ENCODE measurements around the gene ME1.

The ME1 gene

DNA sequence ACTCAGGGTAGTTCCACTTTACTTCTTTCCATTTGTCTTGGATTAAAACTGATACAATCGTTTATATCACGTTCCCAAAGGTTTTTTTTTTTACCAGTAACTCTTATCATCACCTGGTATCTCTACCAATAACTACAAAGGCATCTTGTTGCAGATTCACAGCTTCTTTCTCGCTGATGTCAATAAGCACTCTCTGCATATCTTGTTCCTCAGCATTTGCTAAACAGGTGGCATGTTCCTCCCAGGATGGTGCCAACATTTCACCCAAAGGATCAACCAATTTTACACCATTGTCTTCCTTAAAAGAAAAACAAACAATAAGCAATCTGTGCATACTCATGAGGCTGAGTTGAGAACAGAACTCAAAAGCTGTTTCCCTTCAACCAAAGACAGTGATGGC, 242.3 kb downstream of the ME1 start:
- Histone ChIP-seq H3K9me3 (ENCODE audit: control insufficient read depth, insufficient read depth, low read length) (no peaks in the 10 kb centered on the region), H3K27me3 (ENCODE audit: control insufficient read depth, low read length) (no peaks in the 10 kb centered on the region), H3K36me3 (ENCODE audit: control insufficient read depth, low read length) (peaks cover 43% of the 10 kb centered on the region), H3F3A (ENCODE audit: control insufficient read depth, insufficient read depth) (no peaks in the 10 kb centered on the region), H4K20me1 (ENCODE audit: control insufficient read depth, insufficient read depth, low read depth, low read length) (no peaks in the 10 kb centered on the region), H3K4me1 (ENCODE audit: control insufficient read depth, low read length) (peaks cover 6% of the 10 kb centered on the region), H3K79me2 (ENCODE audit: control insufficient read depth, low read length) (peaks cover 23% of the 10 kb centered on the region), H3K4me3 (ENCODE audit: low read length) (no peak overlapping the region), H3K27ac (ENCODE audit: low read depth, low read length) (no peak overlapping the region), H3K4me2 (ENCODE audit: low read length) (no peak overlapping the region), H3K9me2 (replicated peaks; ENCODE audit: control insufficient read depth, low read length) (no peaks in the 10 kb centered on the region)
- TF ChIP-seq EZH2phosphoT487 (IDR thresholded peaks at IDR 0.05; ENCODE audit: borderline replicate concordance, low read length) = no peak
- TF ChIP-seq, protein P1, sequence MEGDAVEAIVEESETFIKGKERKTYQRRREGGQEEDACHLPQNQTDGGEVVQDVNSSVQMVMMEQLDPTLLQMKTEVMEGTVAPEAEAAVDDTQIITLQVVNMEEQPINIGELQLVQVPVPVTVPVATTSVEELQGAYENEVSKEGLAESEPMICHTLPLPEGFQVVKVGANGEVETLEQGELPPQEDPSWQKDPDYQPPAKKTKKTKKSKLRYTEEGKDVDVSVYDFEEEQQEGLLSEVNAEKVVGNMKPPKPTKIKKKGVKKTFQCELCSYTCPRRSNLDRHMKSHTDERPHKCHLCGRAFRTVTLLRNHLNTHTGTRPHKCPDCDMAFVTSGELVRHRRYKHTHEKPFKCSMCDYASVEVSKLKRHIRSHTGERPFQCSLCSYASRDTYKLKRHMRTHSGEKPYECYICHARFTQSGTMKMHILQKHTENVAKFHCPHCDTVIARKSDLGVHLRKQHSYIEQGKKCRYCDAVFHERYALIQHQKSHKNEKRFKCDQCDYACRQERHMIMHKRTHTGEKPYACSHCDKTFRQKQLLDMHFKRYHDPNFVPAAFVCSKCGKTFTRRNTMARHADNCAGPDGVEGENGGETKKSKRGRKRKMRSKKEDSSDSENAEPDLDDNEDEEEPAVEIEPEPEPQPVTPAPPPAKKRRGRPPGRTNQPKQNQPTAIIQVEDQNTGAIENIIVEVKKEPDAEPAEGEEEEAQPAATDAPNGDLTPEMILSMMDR (IDR thresholded peaks at IDR 0.05; ENCODE audit: low read depth, low read length, poor library complexity, severe bottlenecking) = no peak

DNA sequence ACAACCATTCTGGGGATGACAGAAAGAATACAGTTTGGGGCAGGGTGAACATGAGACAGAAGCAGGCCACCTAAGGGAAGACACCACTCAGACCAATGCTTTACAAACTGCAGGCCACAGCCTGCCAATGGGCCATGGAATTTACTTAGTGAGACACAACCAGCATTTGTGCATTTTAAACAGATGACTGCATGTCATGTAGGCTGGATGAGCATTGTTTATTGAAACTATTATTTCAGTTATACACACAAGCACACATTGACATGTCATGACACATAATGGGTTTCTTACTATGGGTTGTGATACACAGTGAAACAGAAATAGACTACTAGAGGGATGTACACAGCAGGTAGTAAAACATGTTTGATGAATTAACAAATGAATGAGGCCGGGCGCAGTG, 245.8 kb downstream of the ME1 start:
- H3K79me2 ChIP-seq (ENCODE audit: control insufficient read depth, low read length) = 0 out of 2 replicates have a peak, but pooled peaks cover 4% of the 10 kb centered on the region
- H3K9me3 ChIP-seq (ENCODE audit: control insufficient read depth, insufficient read depth, low read length) = no peaks in the 10 kb centered on the region
- H3K4me2 ChIP-seq (ENCODE audit: low read length) = no peak overlapping the region
- H3K36me3 ChIP-seq (ENCODE audit: control insufficient read depth, low read length) = peaks cover 62% of the 10 kb centered on the region
- H3K9me2 ChIP-seq (replicated peaks; ENCODE audit: control insufficient read depth, low read length) = no peaks in the 10 kb centered on the region
- TF ChIP-seq, protein P1 (IDR thresholded peaks at IDR 0.05; ENCODE audit: low read depth, low read length, poor library complexity, severe bottlenecking) = no peak
- TF ChIP-seq EZH2phosphoT487 (IDR thresholded peaks at IDR 0.05; ENCODE audit: borderline replicate concordance, low read length) = no peak
- H3K27ac ChIP-seq (ENCODE audit: low read depth, low read length) = no peak overlapping the region
- H3K4me3 ChIP-seq (ENCODE audit: low read length) = no peak overlapping the region
- no peaks in the 10 kb centered on the region for H3F3A ChIP-seq (ENCODE audit: control insufficient read depth, insufficient read depth)
- H3K27me3 ChIP-seq (ENCODE audit: control insufficient read depth, low read length) = no peaks in the 10 kb centered on the region
- H3K4me1 ChIP-seq (ENCODE audit: control insufficient read depth, low read length) = peaks cover 5% of the 10 kb centered on the region; the same call in 1 of the 2 replicates
- no peaks in the 10 kb centered on the region for H4K20me1 ChIP-seq (ENCODE audit: control insufficient read depth, insufficient read depth, low read depth, low read length)

DNA sequence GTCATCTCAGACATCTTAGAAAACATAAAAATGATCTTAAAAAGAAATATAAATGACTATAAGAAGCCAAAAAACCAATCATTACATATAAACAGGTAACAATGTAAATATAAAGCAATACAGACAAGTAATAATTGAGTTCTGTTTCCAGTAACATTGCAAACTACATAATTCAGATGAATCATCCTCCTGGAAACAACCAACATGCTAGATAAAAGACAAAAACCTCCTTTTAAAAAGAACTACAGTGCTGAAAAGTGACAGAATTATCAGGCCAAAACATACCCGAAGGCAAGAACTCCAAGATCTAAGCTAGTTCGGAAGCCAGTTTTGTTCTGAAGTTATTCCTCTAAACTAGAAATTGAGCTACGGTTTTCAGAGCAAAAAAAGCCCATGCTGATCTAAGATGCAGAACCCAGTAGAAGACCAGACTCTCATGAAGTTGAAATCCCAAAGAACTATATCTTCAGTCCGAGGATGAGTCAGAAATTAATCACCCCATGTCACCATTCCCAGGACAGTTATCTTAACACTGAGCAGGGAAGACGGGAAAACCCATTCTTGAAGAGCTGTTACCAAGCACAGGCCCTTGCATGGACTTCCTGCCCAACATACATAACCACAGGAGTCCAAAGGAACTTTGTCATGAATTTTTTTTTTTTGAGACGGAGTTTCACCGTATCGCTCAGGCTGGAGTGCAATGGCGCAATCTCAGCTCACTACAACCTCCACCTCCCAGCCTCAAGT, 247.6 kb downstream of the ME1 start:
- Histone ChIP-seq H3F3A (ENCODE audit: control insufficient read depth, insufficient read depth) (no peaks in the 10 kb centered on the region), H3K4me2 (ENCODE audit: low read length) (no peak overlapping the region), H3K9me3 (ENCODE audit: control insufficient read depth, insufficient read depth, low read length) (no peaks in the 10 kb centered on the region), H3K27me3 (ENCODE audit: control insufficient read depth, low read length) (no peaks in the 10 kb centered on the region), H3K79me2 (ENCODE audit: control insufficient read depth, low read length) (no peaks in the 10 kb centered on the region), H3K4me1 (ENCODE audit: control insufficient read depth, low read length) (peaks cover 5% of the 10 kb centered on the region; the same call in 1 of the 2 replicates), H3K27ac (ENCODE audit: low read depth, low read length) (no peak overlapping the region), H3K36me3 (ENCODE audit: control insufficient read depth, low read length) (peaks cover 60% of the 10 kb centered on the region), H3K4me3 (ENCODE audit: low read length) (no peak overlapping the region), H4K20me1 (ENCODE audit: control insufficient read depth, insufficient read depth, low read depth, low read length) (no peaks in the 10 kb centered on the region), H3K9me2 (replicated peaks; ENCODE audit: control insufficient read depth, low read length) (no peaks in the 10 kb centered on the region)
- TF ChIP-seq, protein P1 (IDR thresholded peaks at IDR 0.05; ENCODE audit: low read depth, low read length, poor library complexity, severe bottlenecking) = no peak
- TF ChIP-seq EZH2phosphoT487 (IDR thresholded peaks at IDR 0.05; ENCODE audit: borderline replicate concordance, low read length) = no peak

All from DOHH2 (cell line).